ENCODE measurements around the gene SHISA6. TPM values are rescaled to one million over a fixed set of nuclear protein-coding genes. Genes with fewer than 3 reads are reported as not detected.

Gene SHISA6
- polyA plus RNA-seq, 1 donor from 2014 or later, result 1.8 TPM

DNA sequence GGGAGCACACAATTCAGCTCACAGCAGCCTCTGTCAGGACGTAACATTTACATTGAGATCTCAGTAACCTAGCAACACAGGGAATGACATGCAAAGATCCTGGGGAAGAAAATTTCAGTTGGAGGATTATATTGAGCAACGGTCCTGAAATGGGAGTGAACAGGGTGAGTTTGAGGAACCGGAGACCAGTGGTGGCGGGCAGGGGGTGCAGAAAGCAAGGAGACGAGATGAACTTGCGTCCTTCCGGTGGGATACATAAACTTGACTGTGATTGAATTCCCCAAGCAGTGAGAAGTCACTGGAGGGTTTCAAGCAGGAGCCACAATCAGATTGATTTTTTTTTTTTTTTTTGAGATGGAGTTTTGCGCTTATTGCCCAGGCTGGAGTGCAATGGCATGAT is 51.5 kb downstream of the SHISA6 start:
- Histone ChIP-seq H3K27me3 (ENCODE audit: insufficient read depth, low read depth, low read length) (no peaks in the 10 kb centered on the region), H3K4me3 (ENCODE audit: low read length) (no peak overlapping the region), H3K9me3 (ENCODE audit: low read length) (no peaks in the 10 kb centered on the region), H3K36me3 (ENCODE audit: insufficient read depth, low read length) (no peaks in the 10 kb centered on the region), H3K9me2 (ENCODE audit: insufficient read depth, low read length) (no peaks in the 10 kb centered on the region), H4K20me1 (ENCODE audit: insufficient read depth) (no peaks in the 10 kb centered on the region), H2AFZ (ENCODE audit: low read depth, low read length) (no peak overlapping the region), H3F3A (ENCODE audit: insufficient read depth, low read length, poor library complexity, severe bottlenecking) (no peaks in the 10 kb centered on the region), H3K4me2 (ENCODE audit: low read length) (no peak overlapping the region), H3K79me2 (replicated peaks; ENCODE audit: insufficient read depth, low read length) (no peaks in the 10 kb centered on the region), H3K9ac (ENCODE audit: low read length) (no peak overlapping the region), H3K27ac (ENCODE audit: low read length) (no peak overlapping the region)
- TF ChIP-seq MXI1 (conservative IDR thresholded peaks at IDR 0.05; ENCODE audit: poor library complexity, severe bottlenecking), result no peak

DNA sequence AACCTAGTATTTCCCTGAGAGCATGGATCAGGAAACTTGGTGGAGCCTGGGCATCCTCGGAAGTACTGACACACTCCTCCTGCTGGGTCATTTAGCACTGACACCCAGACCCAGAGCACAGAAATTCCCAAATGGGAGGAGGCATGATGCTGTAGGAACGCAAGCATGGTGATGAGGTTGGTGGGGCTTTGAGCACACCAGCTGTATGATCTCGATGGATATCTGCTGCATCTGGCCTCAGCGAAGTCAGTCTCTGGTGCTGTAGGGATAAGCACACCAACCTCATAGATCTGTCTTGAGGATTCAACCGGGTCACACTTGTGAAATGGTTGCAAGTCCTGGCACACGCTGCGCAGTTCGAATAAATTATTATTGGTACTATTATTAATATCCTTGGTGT is 52.5 kb downstream of the SHISA6 start:
- Histone ChIP-seq H3K9me2 (ENCODE audit: insufficient read depth, low read length) (no peaks in the 10 kb centered on the region), H4K20me1 (ENCODE audit: insufficient read depth) (no peaks in the 10 kb centered on the region), H3K79me2 (replicated peaks; ENCODE audit: insufficient read depth, low read length) (no peaks in the 10 kb centered on the region), H3F3A (ENCODE audit: insufficient read depth, low read length, poor library complexity, severe bottlenecking) (no peaks in the 10 kb centered on the region), H3K27me3 (ENCODE audit: insufficient read depth, low read depth, low read length) (no peaks in the 10 kb centered on the region), H3K9ac (ENCODE audit: low read length) (no peak overlapping the region), H3K4me2 (ENCODE audit: low read length) (no peak overlapping the region), H3K9me3 (ENCODE audit: low read length) (no peaks in the 10 kb centered on the region), H3K27ac (ENCODE audit: low read length) (no peak overlapping the region), H2AFZ (ENCODE audit: low read depth, low read length) (no peak overlapping the region), H3K36me3 (ENCODE audit: insufficient read depth, low read length) (no peaks in the 10 kb centered on the region), H3K4me3 (ENCODE audit: low read length) (no peak overlapping the region)
- TF ChIP-seq MXI1 (conservative IDR thresholded peaks at IDR 0.05; ENCODE audit: poor library complexity, severe bottlenecking) (no peak), EP300 (conservative IDR thresholded peaks at IDR 0.05; ENCODE audit: poor library complexity, severe bottlenecking) (no peak), RAD21 (conservative IDR thresholded peaks at IDR 0.05) (no peak), TAF1 (IDR thresholded peaks at IDR 0.05; ENCODE audit: low read depth) (no peak), POLR2AphosphoS5 (IDR thresholded peaks at IDR 0.05) (no peak), REST (IDR thresholded peaks at IDR 0.05; ENCODE audit: borderline replicate concordance) (no peak), EZH2 (IDR thresholded peaks at IDR 0.05; ENCODE audit: borderline replicate concordance, insufficient read depth, low read length, poor library complexity, severe bottlenecking) (no peak), CTCF (IDR thresholded peaks at IDR 0.05; ENCODE audit: poor library complexity, severe bottlenecking) (no peak), SMC3 (conservative IDR thresholded peaks at IDR 0.05; ENCODE audit: poor library complexity) (no peak)

- TF ChIP-seq CTCF (IDR thresholded peaks at IDR 0.05; ENCODE audit: poor library complexity, severe bottlenecking), result no peak
- no peak for TF ChIP-seq TAF1 (IDR thresholded peaks at IDR 0.05; ENCODE audit: low read depth)
- TF ChIP-seq POLR2AphosphoS5 (IDR thresholded peaks at IDR 0.05), result no peak
- no peak for TF ChIP-seq REST (IDR thresholded peaks at IDR 0.05; ENCODE audit: borderline replicate concordance)
- no peak for TF ChIP-seq RAD21 (conservative IDR thresholded peaks at IDR 0.05)
- no peak for TF ChIP-seq EP300 (conservative IDR thresholded peaks at IDR 0.05; ENCODE audit: poor library complexity, severe bottlenecking)
- Histone ChIP-seq H2AFZ (ENCODE audit: low read depth, low read length) (no peak overlapping the region), H3F3A (ENCODE audit: insufficient read depth, low read length, poor library complexity, severe bottlenecking) (no peaks in the 10 kb centered on the region), H3K4me2 (ENCODE audit: low read length) (no peak overlapping the region), H3K27me3 (ENCODE audit: insufficient read depth, low read depth, low read length) (no peaks in the 10 kb centered on the region), H3K9ac (ENCODE audit: low read length) (no peak overlapping the region), H3K9me3 (ENCODE audit: low read length) (no peaks in the 10 kb centered on the region), H3K27ac (ENCODE audit: low read length) (no peak overlapping the region), H3K36me3 (ENCODE audit: insufficient read depth, low read length) (no peaks in the 10 kb centered on the region), H3K4me3 (ENCODE audit: low read length) (no peak overlapping the region), H4K20me1 (ENCODE audit: insufficient read depth) (no peaks in the 10 kb centered on the region), H3K79me2 (replicated peaks; ENCODE audit: insufficient read depth, low read length) (no peaks in the 10 kb centered on the region), H3K9me2 (ENCODE audit: insufficient read depth, low read length) (no peaks in the 10 kb centered on the region)
Observed at GRCh38 chr17:11294826-11295225, 53.8 kb downstream of the SHISA6 start.
